DMS153 treated with DMSO at 0.1 percent for 48 hours (cell line): ENCODE results near the gene TRAT1.

Experiments
- DNase-seq: peaks from one replicate; lab custom pipeline; 2025; ENCODE audit not compliant: unreplicated experiment; lab: John Stamatoyannopoulos, UW

TRAT1 gene

GRCh38 chr3:108849075-108849474, 26.5 kb downstream of the TRAT1 start:
- no peak for DNase-seq

DNA sequence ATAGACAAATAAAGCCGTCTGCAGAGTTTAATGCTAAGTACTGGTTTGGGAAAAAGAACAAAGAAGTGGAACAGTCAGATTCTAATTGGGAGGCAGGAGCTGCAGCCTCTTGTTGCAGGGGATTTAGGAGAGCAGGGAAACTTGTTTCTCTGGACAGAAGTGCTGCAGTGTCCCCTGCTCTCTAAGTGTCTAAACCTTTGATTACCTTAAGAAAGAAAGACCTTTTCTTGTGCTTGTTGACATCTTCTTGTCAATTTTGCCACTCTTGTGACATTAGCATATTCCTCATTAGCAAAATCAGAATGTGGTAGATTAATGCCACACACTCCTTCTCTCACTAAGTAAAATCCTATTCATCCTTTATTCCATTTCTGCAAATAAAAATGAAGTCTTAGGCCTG, 38.8 kb downstream of the TRAT1 start:
- DNase-seq: no peak

GRCh38 chr3:108862865-108863798, 40.5 kb downstream of the TRAT1 start:
- no peak for DNase-seq

DNA sequence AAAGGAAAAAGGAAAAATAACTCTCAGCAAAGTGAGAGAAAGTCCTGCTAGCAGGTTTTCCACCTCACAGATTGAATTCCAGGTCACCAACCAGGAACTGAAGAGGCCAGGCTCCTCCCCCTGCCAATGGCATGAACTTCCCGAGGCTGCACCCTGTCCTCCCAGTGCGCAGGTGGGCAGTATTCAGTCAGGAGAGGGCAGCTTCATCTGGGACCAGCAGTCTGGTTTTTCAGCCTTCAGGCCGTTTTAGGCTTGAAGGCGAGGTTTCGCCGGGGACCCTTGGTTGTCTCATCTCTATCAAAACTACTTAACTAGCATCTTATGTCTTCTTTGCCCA, 41.2 kb downstream of the TRAT1 start:
- DNase-seq: no peak

DNA sequence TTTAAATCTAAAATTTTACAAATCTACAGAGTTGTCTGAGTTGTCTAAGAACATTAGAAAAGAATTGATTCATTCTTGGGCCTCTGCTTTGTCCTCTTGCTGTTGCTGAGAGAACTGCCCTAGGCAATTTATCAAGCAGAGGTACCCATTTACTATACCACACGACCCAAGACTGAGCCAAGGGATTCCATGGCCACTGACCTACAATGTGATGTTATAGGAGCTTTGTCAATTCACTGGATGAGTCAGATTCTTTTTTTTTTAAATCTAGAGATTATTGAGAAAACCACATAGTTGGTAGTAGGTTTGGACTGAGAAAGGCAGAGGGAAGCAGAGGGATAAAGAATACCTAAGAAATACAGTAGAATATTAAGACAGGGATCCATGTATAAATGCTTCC, 55.3 kb downstream of the TRAT1 start:
- DNase-seq: no peak

DNA sequence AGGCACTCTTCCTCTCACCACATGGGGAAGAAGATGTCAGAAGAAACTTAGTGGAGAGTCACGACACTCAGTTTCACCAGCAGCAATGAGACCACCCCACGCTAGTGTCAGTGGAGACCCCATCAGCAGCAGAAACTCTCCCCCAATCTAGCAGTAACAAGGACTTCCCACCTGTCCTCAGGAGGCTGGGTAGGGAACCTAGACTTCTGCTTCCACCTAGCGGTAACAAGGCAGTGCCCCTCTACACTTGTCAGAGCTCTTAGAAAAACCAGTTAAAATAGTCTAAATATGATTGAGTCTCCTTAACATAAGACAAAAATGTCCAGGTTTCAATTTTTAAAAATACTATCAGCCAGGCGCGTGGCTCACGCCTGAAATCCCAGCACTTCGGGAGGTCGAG, 57.3 kb downstream of the TRAT1 start:
- no peak for DNase-seq

- no peak for DNase-seq
These were observed 60.2 kb downstream of the TRAT1 start for GRCh38 chr3:108882762-108883161.

GRCh38 chr3:108883373-108883772, 60.8 kb downstream of the TRAT1 start:
- DNase-seq: no peak

DNA sequence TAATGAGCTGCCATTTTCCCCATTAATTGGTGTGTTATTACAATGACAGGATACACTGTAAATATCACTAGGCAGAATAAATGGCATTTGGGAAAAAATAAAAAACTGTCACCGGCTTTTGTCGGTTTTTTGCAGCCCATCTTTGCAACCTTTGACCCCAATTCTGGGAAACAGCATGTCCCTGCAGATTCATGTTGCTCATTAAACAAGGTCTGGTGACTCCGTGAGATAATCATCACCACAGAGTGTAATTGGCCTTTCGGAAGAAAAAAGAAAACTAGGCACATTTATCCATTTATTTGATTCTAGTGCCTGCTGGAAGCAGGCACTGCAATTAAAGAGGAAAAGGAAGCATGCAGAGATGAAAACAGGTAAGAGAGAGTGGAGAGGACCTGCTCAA, 64.5 kb downstream of the TRAT1 start:
- no peak for DNase-seq

DNA sequence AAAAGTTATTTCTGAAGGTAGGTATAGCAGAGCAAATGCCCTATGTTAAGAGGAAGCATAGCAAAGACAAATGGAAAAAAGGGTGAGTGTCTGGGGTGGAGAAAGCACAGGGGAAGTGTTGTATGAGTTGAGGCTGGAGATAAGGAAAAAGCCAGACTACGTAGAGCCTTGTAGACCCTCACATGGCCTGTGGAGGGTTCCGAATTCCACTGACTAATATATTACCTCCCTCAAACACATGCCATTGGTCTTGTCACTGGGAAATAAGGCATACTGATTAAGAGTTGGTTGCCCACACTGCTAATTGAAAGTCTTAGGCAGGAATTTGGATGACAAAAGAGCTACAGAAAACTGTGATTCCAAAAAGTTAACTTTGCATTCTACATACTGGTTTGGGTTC, 65.2 kb downstream of the TRAT1 start:
- DNase-seq: no peak

DNA sequence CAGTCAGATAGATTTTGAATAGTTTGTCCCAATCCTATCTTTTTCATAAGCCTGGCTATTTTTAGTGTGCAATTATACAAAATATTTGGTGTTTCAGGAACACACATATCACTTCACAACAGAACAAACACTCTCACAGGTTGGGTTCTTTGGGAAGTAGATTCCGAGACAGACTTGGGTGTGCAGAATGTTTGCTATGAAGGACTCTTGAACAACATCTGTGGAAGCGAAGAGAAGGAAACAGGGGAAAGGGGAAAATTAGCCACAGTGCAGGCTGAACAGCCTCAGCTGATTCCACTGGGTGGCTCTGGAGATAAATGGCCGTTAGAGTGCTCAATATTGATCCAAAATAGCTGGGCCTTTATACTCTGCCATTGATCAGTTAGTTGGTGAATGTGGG, 69.2 kb downstream of the TRAT1 start:
- no peak for DNase-seq

DNA sequence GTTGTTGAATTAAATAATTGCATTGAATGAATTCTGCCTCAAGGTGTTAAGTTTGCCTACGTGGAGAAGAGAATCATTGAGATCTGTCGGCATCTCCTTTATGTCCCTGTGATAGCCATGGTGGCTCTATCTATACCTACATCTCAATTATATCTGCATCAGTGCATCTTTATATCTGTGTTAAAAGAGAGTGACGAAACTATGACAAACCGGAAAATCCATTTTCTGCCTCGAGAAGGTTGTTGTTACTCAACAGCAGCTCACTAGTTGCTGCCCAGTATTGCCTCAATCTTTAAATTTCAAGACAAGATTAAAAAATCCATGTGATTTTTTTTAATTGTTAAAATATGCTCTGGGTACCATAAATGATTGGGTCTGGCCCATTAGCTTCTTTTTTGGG, 72.4 kb downstream of the TRAT1 start:
- DNase-seq: no peak

- DNase-seq: no peak
These were observed 75.3 kb downstream of the TRAT1 start for GRCh38 chr3:108897883-108898282.

GRCh38 chr3:108899530-108899929, 76.9 kb downstream of the TRAT1 start:
- no peak for DNase-seq
